ENCODE results near the gene MGAT4A. TPM values are rescaled to one million over a fixed set of nuclear protein-coding genes. Genes with fewer than 3 reads are reported as not detected.

MGAT4A gene
- total RNA-seq, 1 donor from 2014 or later = 0.38 TPM

DNA sequence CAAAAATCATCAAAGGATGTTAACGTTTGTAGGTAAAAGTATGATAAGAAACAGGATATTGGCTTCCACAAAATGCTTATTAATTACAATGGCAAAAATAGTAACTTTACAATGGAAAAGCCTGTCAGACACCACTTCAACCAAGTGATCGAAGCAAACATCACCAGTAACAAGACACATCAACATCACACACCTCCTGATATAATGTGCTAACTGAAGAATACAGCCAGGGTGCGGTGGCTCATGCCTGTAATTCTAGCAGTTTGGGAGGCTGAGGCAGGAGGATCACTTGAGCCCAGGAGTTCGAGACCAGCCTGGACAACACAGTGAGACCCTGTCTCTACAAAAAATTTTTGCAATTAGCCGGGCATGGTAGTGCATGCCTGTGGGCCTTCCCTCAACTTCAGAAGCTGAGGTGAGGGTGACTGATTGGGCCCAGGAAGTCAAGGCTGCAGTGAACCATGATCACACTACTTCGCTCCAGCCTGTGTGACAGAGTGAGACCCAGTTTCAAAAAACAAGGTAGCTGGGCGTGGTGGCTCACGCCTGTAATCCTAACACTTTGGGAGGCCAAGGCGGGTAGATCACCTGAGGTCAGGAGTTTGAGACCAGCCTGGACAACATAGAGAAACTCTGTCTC is 15.0 kb downstream of the MGAT4A start:
- Mint-ChIP-seq H3K9me3 (ENCODE audit: unreplicated experiment) (peaks cover 8% of the 10 kb centered on the region), H3K27me3 (ENCODE audit: unreplicated experiment) (peaks cover 47% of the 10 kb centered on the region), H3K36me3 (ENCODE audit: unreplicated experiment) (no peaks in the 10 kb centered on the region), H3K27ac (ENCODE audit: unreplicated experiment) (no peak overlapping the region), H3K4me1 (ENCODE audit: unreplicated experiment) (no peaks in the 10 kb centered on the region), H3K4me3 (ENCODE audit: unreplicated experiment) (no peak overlapping the region)
- no peak for TF ChIP-seq CTCF (IDR thresholded peaks at IDR 0.05)
- DNase-seq (ENCODE audit: extremely low spot score, unreplicated experiment) = no peak

DNA sequence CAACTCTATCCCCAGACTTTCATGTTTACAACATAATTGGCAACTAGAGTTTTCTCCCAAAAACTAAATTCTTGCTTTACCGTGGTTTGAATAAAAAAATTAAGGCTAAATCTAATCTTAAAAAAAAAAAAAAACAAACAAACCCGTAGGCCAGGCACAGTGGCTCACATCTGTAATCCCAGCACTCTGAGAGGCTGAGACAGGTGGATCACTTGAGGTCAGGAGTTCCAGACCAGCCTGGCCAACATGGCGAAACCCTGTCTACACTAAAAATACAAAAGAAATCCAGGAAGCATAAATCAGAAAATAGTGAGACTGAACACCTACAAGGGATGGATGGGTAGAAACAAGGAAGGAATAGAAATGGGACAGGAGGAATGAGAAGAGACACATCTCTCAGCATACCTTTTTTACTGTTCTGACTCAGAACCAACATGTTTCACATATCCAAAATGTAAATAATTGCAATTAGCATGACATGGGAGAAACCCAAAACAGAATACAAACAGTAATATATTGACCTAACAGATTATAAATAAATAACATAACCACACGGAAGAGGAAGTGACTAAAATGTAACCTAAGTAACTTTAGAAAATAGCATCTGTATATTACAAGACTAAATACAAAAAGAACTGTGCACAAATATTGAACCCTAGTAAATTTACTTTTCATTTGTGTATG is 17.5 kb downstream of the MGAT4A start:
- no peak for DNase-seq (ENCODE audit: extremely low spot score, unreplicated experiment)
- Mint-ChIP-seq H3K4me1 (ENCODE audit: unreplicated experiment) (no peaks in the 10 kb centered on the region), H3K9me3 (ENCODE audit: unreplicated experiment) (no peaks in the 10 kb centered on the region), H3K4me3 (ENCODE audit: unreplicated experiment) (no peak overlapping the region), H3K36me3 (ENCODE audit: unreplicated experiment) (no peaks in the 10 kb centered on the region), H3K27ac (ENCODE audit: unreplicated experiment) (no peak overlapping the region), H3K27me3 (ENCODE audit: unreplicated experiment) (peaks cover 53% of the 10 kb centered on the region)
- no peak for TF ChIP-seq CTCF (IDR thresholded peaks at IDR 0.05)

DNA sequence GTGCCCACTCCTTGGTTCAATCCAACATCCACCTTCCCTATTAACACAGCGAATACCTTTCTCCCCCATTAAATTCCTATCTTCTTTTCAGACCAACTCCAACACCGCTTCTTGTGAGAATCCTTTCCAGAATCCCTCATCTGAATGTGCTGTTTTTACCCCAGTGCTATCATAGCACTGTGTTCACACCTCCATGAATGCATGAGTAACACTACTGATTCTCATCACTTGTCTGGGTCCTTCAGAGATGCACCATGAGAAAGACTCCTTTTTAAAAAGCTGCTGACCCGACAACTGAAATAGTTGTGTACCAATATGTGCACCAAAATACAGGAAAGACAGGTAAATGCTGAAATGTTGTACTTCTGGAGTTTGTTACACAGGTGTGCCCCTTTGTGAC is 18.8 kb downstream of the MGAT4A start:
- no peak for DNase-seq (ENCODE audit: extremely low spot score, unreplicated experiment)
- H3K4me3 Mint-ChIP-seq (ENCODE audit: unreplicated experiment) = no peak overlapping the region
- H3K27ac Mint-ChIP-seq (ENCODE audit: unreplicated experiment) = no peak overlapping the region
- no peaks in the 10 kb centered on the region for H3K9me3 Mint-ChIP-seq (ENCODE audit: unreplicated experiment)
- peaks cover 49% of the 10 kb centered on the region for H3K27me3 Mint-ChIP-seq (ENCODE audit: unreplicated experiment)
- no peaks in the 10 kb centered on the region for H3K4me1 Mint-ChIP-seq (ENCODE audit: unreplicated experiment)
- H3K36me3 Mint-ChIP-seq (ENCODE audit: unreplicated experiment) = no peaks in the 10 kb centered on the region
- TF ChIP-seq CTCF (IDR thresholded peaks at IDR 0.05) = no peak

DNA sequence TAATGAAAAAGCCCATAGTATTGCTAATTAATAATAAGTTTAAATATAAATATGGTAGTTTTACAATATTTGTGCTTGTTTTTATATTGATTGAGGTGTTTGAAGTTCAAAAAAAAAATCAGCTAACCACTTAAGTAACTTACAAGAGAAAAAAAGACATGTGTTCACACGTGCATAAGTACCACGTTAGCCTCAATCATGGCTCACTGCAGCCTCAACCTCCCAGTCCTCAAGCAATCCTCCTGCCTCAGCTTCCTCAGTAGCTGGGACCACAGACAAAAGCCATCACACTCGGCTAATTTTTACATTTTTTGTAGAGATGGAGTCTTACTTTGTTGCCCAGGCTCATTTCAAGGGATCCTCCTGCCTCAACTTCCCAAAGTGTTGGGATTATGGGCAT is 19.4 kb downstream of the MGAT4A start:
- TF ChIP-seq CTCF (IDR thresholded peaks at IDR 0.05) = no peak
- H3K27ac Mint-ChIP-seq (ENCODE audit: unreplicated experiment) = no peak overlapping the region
- no peaks in the 10 kb centered on the region for H3K36me3 Mint-ChIP-seq (ENCODE audit: unreplicated experiment)
- H3K4me3 Mint-ChIP-seq (ENCODE audit: unreplicated experiment) = no peak overlapping the region
- DNase-seq (ENCODE audit: extremely low spot score, unreplicated experiment) = no peak
- no peaks in the 10 kb centered on the region for H3K4me1 Mint-ChIP-seq (ENCODE audit: unreplicated experiment)
- H3K9me3 Mint-ChIP-seq (ENCODE audit: unreplicated experiment) = no peaks in the 10 kb centered on the region
- H3K27me3 Mint-ChIP-seq (ENCODE audit: unreplicated experiment) = peaks cover 48% of the 10 kb centered on the region

DNA sequence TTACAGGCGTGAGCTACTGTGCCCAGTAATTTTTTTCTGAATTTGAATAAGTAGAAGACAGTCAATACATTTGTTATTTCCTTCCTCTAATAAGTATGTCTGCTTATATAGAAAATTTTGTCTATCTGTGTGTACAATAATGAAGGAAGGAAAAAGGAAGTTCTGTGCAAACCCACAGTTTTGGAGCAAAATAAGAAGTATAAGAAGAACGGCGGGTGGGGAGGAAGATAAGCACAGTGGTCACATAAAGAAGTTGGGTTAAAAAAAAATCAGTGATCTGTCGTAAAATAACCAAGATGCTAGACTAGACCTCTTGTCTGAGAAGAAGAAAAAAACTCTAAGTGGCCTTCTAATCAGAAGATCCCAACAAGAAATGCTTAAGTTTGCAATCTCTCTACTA is 20.2 kb downstream of the MGAT4A start:
- no peaks in the 10 kb centered on the region for H3K36me3 Mint-ChIP-seq (ENCODE audit: unreplicated experiment)
- H3K27me3 Mint-ChIP-seq (ENCODE audit: unreplicated experiment) = peaks cover 48% of the 10 kb centered on the region

More for the DNA sequence above, 20.2 kb downstream of the MGAT4A start:
- no peak for TF ChIP-seq CTCF (IDR thresholded peaks at IDR 0.05)
- DNase-seq (ENCODE audit: extremely low spot score, unreplicated experiment) = no peak
- Mint-ChIP-seq H3K4me1 (ENCODE audit: unreplicated experiment) (no peaks in the 10 kb centered on the region), H3K9me3 (ENCODE audit: unreplicated experiment) (no peaks in the 10 kb centered on the region), H3K4me3 (ENCODE audit: unreplicated experiment) (no peak overlapping the region), H3K27ac (ENCODE audit: unreplicated experiment) (no peak overlapping the region)

Data from osteocyte (in vitro differentiated cells).